HCT116 (cell line): ENCODE data around the gene ZNF248. TPM values are rescaled to one million over a fixed set of nuclear protein-coding genes. Genes with fewer than 3 reads are reported as not detected.

Experiments
- ATAC-seq: fragments of 200-7000 bp; cut with Tn5 transposase; 2 replicates; pipeline ENCODE4 v1.9.1; 2020; ENCODE audit warnings: mild to moderate bottlenecking, moderate library complexity
- BruUV-seq: library from RNA; stranded (reverse); fragments of 400-500 nt; replicated peaks from 2 replicates; lab custom pipeline; 2021; lab: Mats Ljungman, UMichigan
- CTCF ChIA-PET: fragments of 300-600 bp; sonication (Branson Sonifier 250); formaldehyde crosslinking; loops from one replicate; lab custom pipeline; 2021; ENCODE audit warnings: antibody characterized with exemption; lab: Charles Lee
- POLR2A ChIA-PET: fragments of 300-600, 350-600 bp; sonication (Branson Sonifier 250); formaldehyde crosslinking; loops from one replicate; lab custom pipeline; 2021; ENCODE audit warnings: antibody characterized with exemption; lab: Charles Lee
- RAD21 ChIA-PET, 2 experiments: fragments of 300-600 bp; sonication (Branson Sonifier 250); formaldehyde crosslinking; loops; one replicate each; lab custom pipeline; 2023; ENCODE audit warnings: low total read pairs in 2 of 2; ENCODE audit not compliant: uncharacterized antibody in 2 of 2, unreplicated experiment in 2 of 2, low non-redundant PET in 1 of 2; lab: Charles Lee
- DNase-seq: peaks from one replicate; pipeline ENCODE4 v3.0.0-alpha.2; 2010; ENCODE audit warnings: low read depth, low spot score
- H2AFZ ChIP-seq: fragments of 200-600 bp; shearing (Covaris generic), sonication (generic); 2 replicates; pipeline ENCODE4 v1.6.1; 2017; ENCODE audit warnings: low read depth, mixed run types, mixed read lengths, antibody characterized with exemption, low read length; ENCODE audit not compliant: poor library complexity, severe bottlenecking
- H3K27ac ChIP-seq: 2 replicates; pipeline ENCODE4 v1.5.1; 2012; ENCODE audit warnings: low read depth, low read length
- H3K27me3 ChIP-seq: fragments of 200-600 bp; sonication (generic); 2 replicates; pipeline ENCODE4 v1.6.1; 2016; ENCODE audit warnings: mixed run types, low read length, mixed read lengths; ENCODE audit not compliant: insufficient read depth
- H3K36me3 ChIP-seq, 2 experiments: fragments of 200-500 bp in 1 of 2; fragments of 200-600 bp in 1 of 2; sonication (Bioruptor generic) in 1 of 2; sonication (generic) in 1 of 2; 2 replicates each; pipeline versions ENCODE4 v1.5.1 to v1.6.1; 2014 to 2016; ENCODE audit warnings: low read length in 2 of 2, inconsistent platforms in 1 of 2, mixed read lengths in 1 of 2, mixed run types in 1 of 2; ENCODE audit not compliant: insufficient read depth in 2 of 2, control insufficient read depth in 1 of 2
- H3K4me1 ChIP-seq, 2 experiments: fragments of 200-600 bp in 1 of 2; sonication (generic) in 1 of 2; 2 replicates each; pipeline versions ENCODE4 v1.5.1 to v1.6.1; 2012 to 2017; ENCODE audit warnings: low read length in 2 of 2, inconsistent platforms in 1 of 2, mild to moderate bottlenecking in 1 of 2, mixed read lengths in 1 of 2, mixed run types in 1 of 2, moderate library complexity in 1 of 2; ENCODE audit not compliant: insufficient read depth in 2 of 2, control insufficient read depth in 1 of 2
- H3K4me2 ChIP-seq: fragments of 200-600 bp; sonication (generic); 2 replicates; pipeline ENCODE4 v1.6.1; 2017; ENCODE audit warnings: mixed run types, low read length, mixed read lengths
- H3K4me3 ChIP-seq, 2 experiments: fragments of 200-600 bp in 1 of 2; sonication (generic) in 1 of 2; replicated peaks in 1 of 2; 2 replicates each; pipeline ENCODE4 v1.5.1; 2011 to 2016; ENCODE audit warnings: low read length in 2 of 2, control low read depth in 1 of 2, low read depth in 1 of 2, mild to moderate bottlenecking in 1 of 2, mixed read lengths in 1 of 2, mixed run types in 1 of 2
- H3K79me2 ChIP-seq: fragments of 200-600 bp; sonication (generic); 2 replicates; pipeline ENCODE4 v1.6.1; 2017; ENCODE audit warnings: mild to moderate bottlenecking, mixed run types, low read length, moderate library complexity, mixed read lengths; ENCODE audit not compliant: insufficient read depth
- H3K9ac ChIP-seq: fragments of 200-600 bp; sonication (generic); 2 replicates; pipeline ENCODE4 v1.6.1; 2016; ENCODE audit warnings: low read length, mixed read lengths
- H3K9me2 ChIP-seq: fragments of 200-600 bp; sonication (generic), shearing (Covaris generic); 2 replicates; pipeline ENCODE4 v1.6.1; 2017; ENCODE audit warnings: mixed run types, mild to moderate bottlenecking, moderate library complexity; ENCODE audit not compliant: insufficient read depth
- H3K9me3 ChIP-seq, 2 experiments: fragments of 200-500 bp in 1 of 2; fragments of 200-600 bp in 1 of 2; sonication (Bioruptor generic) in 1 of 2; sonication (generic) in 1 of 2; 2 replicates each; pipeline ENCODE4 v1.6.1; 2014 to 2017; ENCODE audit warnings: low read length in 2 of 2, mixed read lengths in 2 of 2, inconsistent platforms in 1 of 2, low read depth in 1 of 2, mild to moderate bottlenecking in 1 of 2, mixed run types in 1 of 2, moderate library complexity in 1 of 2; ENCODE audit not compliant: control insufficient read depth in 1 of 2, insufficient read depth in 1 of 2
- H4K20me1 ChIP-seq: fragments of 200-600 bp; sonication (generic), shearing (Covaris generic); 2 replicates; pipeline ENCODE4 v1.6.1; 2017; ENCODE audit warnings: mixed run types, mild to moderate bottlenecking, moderate library complexity; ENCODE audit not compliant: insufficient read depth
- CBX3 ChIP-seq: IDR thresholded peaks from 2 replicates; pipeline ENCODE4 v1.6.1; 2012; ENCODE audit warnings: low read depth
- CEBPB ChIP-seq: IDR thresholded peaks from 2 replicates; pipeline ENCODE4 v1.6.1; 2012; ENCODE audit warnings: low read depth
- EGR1 ChIP-seq: IDR thresholded peaks from 2 replicates; pipeline ENCODE4 v1.6.1; 2012; ENCODE audit warnings: low read depth
- ELF1 ChIP-seq: IDR thresholded peaks from 2 replicates; pipeline ENCODE4 v1.6.1; 2012; ENCODE audit warnings: low read depth, borderline replicate concordance
- EZH2 ChIP-seq: fragments of 200-600 bp; sonication (generic); IDR thresholded peaks from 2 replicates; pipeline ENCODE4 v1.6.1; 2017; ENCODE audit warnings: antibody characterized with exemption, mixed run types
- EZH2phosphoT487 ChIP-seq: fragments of 200-600 bp; IDR thresholded peaks from 2 replicates; pipeline ENCODE4 v1.6.1; 2018; ENCODE audit warnings: antibody characterized with exemption, borderline replicate concordance
- POLR2A ChIP-seq: IDR thresholded peaks from 2 replicates; pipeline ENCODE4 v1.7.0; 2011; ENCODE audit warnings: borderline replicate concordance; ENCODE audit not compliant: insufficient read depth, insufficient read length; ENCODE audit errors: extremely low read depth
- RAD21 ChIP-seq: IDR thresholded peaks from 2 replicates; pipeline ENCODE4 v1.6.1; 2012; ENCODE audit warnings: low read depth, mild to moderate bottlenecking
- SP1 ChIP-seq: IDR thresholded peaks from 2 replicates; pipeline ENCODE4 v1.6.1; 2012; ENCODE audit warnings: low read depth
- TCF7L2 ChIP-seq: IDR thresholded peaks from 2 replicates; pipeline ENCODE4 v1.7.0; 2011; ENCODE audit warnings: borderline replicate concordance, inconsistent platforms; ENCODE audit not compliant: insufficient read depth, insufficient read length; ENCODE audit errors: extremely low read depth
- ZFX ChIP-seq: fragments of 450-650 bp; IDR thresholded peaks from 2 replicates; pipeline ENCODE4 v1.6.1; 2017
- intact Hi-C: fragments of 100-400 bp; cut with micrococcal nuclease; formaldehyde crosslinking; loops from 2 replicates; pipeline ENCODE4 v1.10.0; 2022
- total RNA-seq: library from RNA; stranded (reverse); gene quantifications from one replicate; pipeline ENCODE4 v1.2.1, GENCODE V29; 2021; ENCODE audit not compliant: unreplicated experiment
- TF ChIP-seq, protein P1 (sequence below): IDR thresholded peaks from 2 replicates; pipeline ENCODE4 v1.6.1; 2012
- TF ChIP-seq, protein P2 (sequence below): IDR thresholded peaks from 2 replicates; pipeline ENCODE4 v1.6.1; 2012

The ZNF248 gene
- total RNA-seq, 1 experiment from 2014 or later, result 6.2 TPM

DNA sequence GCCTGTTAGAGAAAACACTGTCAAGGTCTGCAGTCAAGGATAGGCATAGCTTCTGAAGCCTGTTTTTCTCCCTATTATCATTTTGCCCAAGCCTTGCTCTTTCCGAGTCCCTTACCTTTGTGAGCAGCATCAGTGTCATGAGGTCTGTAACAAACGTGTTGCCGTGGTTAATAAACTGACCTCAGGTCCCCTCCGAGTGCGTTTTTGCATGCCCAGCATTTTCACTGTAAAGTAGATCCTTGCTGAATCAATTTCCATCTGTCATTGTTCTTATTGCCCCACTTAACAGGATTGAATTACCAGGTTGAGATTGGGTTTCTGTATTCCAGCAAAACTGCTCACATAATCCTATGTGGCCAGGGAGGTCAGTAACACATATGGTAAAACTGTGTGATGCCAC, 110.3 kb downstream of the ZNF248 start (continued):
- TF ChIP-seq TCF7L2 (no peak), ZFX (no peak)
- TF ChIP-seq, protein P1, sequence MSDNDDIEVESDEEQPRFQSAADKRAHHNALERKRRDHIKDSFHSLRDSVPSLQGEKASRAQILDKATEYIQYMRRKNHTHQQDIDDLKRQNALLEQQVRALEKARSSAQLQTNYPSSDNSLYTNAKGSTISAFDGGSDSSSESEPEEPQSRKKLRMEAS, result no peak
- TF ChIP-seq, protein P2, sequence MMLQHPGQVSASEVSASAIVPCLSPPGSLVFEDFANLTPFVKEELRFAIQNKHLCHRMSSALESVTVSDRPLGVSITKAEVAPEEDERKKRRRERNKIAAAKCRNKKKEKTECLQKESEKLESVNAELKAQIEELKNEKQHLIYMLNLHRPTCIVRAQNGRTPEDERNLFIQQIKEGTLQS, result no peak
- TF ChIP-seq, all 23 proteins: peak for 0

DNA sequence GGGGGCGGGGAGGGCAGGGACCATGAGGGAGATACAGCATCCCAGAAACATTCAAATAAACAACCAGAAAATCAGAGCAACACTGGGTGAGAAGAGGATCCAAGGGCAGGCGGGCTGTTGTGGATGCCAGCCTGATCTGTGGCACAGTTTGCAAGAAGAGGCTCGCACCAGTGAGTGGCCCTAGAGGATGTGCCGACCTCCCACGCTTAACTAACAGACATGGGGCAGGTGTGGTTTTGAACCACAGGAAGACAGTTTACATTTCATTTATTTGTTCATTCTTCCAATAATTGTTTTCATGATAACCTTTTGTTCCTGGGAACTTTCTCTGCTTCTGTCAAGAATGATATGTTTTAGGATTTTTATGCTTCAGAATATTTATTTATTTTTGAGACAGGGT, 115.6 kb downstream of the ZNF248 start:
- no peaks in the 10 kb centered on the region for H3K4me1 ChIP-seq
- BruUV-seq, result no TSS peak
- H3K9me2 ChIP-seq, result no peaks in the 10 kb centered on the region
- DNase-seq, result no peak
- no peaks in the 10 kb centered on the region for H3K9me3 ChIP-seq
- no peaks in the 10 kb centered on the region for H3K36me3 ChIP-seq
- TF ChIP-seq EZH2phosphoT487 (no peak), CEBPB (no peak), ELF1 (no peak), POLR2A (no peak), RAD21 (no peak), CBX3 (no peak), EGR1 (no peak), EZH2 (no peak), SP1 (no peak)
- TF ChIP-seq, protein P2, result no peak
- TF ChIP-seq, protein P1, result no peak
- H3K79me2 ChIP-seq, result no peaks in the 10 kb centered on the region
- ChIA-PET RAD21 (no interaction called here), POLR2A (no interaction called here), CTCF (no interaction called here)
- H3K27me3 ChIP-seq, result no peaks in the 10 kb centered on the region
- H3K9ac ChIP-seq, result no peak overlapping the region
- intact Hi-C loops, result no loop called here
- H4K20me1 ChIP-seq, result no peaks in the 10 kb centered on the region
- no peak for ATAC-seq
- H3K4me2 ChIP-seq, result no peak overlapping the region
- no peak overlapping the region for H3K4me3 ChIP-seq
- no peak overlapping the region for H3K27ac ChIP-seq
- H2AFZ ChIP-seq, result no peak overlapping the region
